ENCODE results near the gene EMILIN2. TPM values are rescaled to one million over a fixed set of nuclear protein-coding genes. Genes with fewer than 3 reads are reported as not detected.
"Not testable (repeated sequence)": the region's sequence is repeated elsewhere in the genome, so short reads cannot be mapped to it uniquely, and the experiment has no call there.

The EMILIN2 gene
- total RNA-seq, 3 donors from 2014 or later = 13.3 to 19.6 (median 18.3) TPM

DNA sequence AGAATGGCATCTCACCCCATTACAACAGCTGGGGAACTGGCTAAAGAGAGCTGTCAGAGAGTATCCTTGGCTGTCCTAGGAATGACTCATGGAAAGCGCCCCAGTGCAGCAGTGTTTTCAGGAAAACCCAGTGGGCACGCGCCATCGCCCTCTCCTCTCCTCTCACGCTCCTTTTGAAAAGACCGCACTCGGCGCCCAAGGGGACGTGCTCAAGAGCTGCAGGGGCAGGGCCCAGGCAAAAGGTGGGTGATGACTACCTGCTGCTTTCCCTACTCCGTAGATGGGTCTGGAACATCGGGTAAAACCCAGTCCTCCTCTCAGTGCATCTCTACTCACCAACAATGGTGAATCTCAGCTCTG is 68.1 kb downstream of the EMILIN2 start:
- DNase-seq (no peak), ATAC-seq (no peak)
- Histone ChIP-seq H3K4me1 (ENCODE audit: low read depth) (peaks cover 13% of the 10 kb centered on the region), H3K36me3 (ENCODE audit: low read depth) (peaks cover 1% of the 10 kb centered on the region), H3K4me3 (no peak overlapping the region), H3K9me3 (no peaks in the 10 kb centered on the region)
- intact Hi-C loops (cut with DNase I, micrococcal nuclease) = no loop called here
- TF ChIP-seq, protein P1, sequence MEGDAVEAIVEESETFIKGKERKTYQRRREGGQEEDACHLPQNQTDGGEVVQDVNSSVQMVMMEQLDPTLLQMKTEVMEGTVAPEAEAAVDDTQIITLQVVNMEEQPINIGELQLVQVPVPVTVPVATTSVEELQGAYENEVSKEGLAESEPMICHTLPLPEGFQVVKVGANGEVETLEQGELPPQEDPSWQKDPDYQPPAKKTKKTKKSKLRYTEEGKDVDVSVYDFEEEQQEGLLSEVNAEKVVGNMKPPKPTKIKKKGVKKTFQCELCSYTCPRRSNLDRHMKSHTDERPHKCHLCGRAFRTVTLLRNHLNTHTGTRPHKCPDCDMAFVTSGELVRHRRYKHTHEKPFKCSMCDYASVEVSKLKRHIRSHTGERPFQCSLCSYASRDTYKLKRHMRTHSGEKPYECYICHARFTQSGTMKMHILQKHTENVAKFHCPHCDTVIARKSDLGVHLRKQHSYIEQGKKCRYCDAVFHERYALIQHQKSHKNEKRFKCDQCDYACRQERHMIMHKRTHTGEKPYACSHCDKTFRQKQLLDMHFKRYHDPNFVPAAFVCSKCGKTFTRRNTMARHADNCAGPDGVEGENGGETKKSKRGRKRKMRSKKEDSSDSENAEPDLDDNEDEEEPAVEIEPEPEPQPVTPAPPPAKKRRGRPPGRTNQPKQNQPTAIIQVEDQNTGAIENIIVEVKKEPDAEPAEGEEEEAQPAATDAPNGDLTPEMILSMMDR (IDR thresholded peaks at IDR 0.05) = no peak

DNA sequence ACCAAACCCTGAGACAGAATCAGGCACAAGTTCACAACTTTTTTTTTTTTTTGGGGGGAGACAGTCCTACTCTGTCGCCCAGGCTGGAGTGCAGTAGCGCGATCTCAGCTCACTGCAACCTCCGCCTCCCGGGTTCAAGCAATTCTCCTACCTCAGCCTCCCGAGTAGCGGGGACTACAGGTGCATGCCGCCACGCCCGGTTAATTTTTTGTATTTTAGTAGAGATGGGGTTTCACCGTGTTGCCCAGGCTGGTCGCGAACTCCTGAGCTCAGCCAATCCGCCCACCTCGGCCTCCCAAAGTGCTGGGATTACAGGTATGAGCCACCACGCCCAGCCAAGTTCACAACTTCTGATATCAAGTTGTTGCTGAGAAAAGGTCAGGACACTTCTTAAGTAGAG is 68.7 kb downstream of the EMILIN2 start:
- peaks cover 13% of the 10 kb centered on the region for H3K4me1 ChIP-seq (ENCODE audit: low read depth)
- H3K36me3 ChIP-seq (ENCODE audit: low read depth); H3K4me3 ChIP-seq; H3K9me3 ChIP-seq; DNase-seq; ATAC-seq; intact Hi-C loops (cut with DNase I, micrococcal nuclease): not testable (repeated sequence)

DNA sequence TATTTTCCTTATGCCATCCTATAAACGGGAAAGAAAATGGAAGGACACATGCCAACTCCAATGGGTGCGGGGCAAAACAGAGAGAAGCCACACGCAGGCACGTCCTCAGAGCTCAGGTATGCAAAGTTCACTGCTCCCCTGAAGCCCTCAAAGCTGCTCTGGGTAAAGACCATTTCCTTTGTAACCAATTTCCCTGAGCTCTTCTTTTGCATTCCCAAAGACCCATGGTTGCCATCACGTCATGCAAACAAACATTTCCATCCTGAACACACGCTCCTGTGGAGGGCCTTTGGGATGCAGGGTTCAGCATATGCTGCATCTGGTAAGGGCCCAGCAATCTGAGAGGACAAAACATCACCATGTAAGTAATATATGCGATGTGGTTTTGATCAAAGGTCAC is 69.4 kb downstream of the EMILIN2 start:
- ATAC-seq = peak; percentile 22
- TF ChIP-seq, protein P1 (IDR thresholded peaks at IDR 0.05) = no peak
- H3K4me3 ChIP-seq = no peak overlapping the region
- H3K4me1 ChIP-seq (ENCODE audit: low read depth) = peaks cover 13% of the 10 kb centered on the region
- no peaks in the 10 kb centered on the region for H3K9me3 ChIP-seq
- no peaks in the 10 kb centered on the region for H3K36me3 ChIP-seq (ENCODE audit: low read depth)
- DNase-seq = no peak
- intact Hi-C loops (cut with DNase I, micrococcal nuclease) = no loop called here

DNA sequence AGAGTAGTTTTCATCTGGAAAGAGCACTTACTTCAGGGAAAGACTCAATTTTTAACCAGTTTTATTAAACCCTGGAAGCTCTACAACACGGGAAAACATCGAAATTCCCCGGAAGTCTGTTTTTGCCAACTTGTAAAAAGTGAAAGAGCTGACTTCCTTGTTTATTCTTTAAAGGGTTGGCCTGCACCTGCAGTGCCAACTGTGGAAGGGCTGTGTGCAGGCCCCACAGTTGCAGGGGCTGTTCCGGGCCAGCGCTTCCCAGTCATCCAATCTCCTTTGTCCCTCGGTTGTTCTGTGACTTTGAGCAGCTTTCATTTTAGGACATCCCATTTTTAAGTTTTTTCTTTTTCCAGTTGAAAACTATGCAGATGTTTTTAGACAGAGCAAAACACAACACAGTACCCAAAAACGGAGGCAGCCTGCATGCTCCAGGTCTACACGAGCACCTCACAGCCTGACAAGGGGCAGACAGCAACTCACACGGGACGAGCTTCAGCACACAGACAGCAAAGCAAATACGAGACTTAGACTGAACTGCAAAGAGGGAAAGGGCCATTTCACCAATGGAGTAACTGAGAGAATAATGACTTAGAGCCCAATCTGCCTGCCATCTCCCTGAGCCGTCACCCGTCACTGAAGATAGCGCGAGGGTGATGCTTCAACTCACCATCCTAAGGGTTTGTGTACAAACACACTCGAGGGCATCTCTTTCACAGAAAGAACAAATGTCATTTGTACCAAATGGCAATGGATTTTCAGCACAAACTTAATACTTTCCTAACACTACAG is 70.6 kb downstream of the EMILIN2 start:
- Histone ChIP-seq H3K4me3 (no peak overlapping the region), H3K36me3 (ENCODE audit: low read depth) (no peaks in the 10 kb centered on the region), H3K4me1 (ENCODE audit: low read depth) (peaks cover 13% of the 10 kb centered on the region), H3K9me3 (no peaks in the 10 kb centered on the region)
- intact Hi-C loops (cut with DNase I, micrococcal nuclease) = no loop called here
- peak; percentile 84 for ATAC-seq
- TF ChIP-seq, protein P1 (IDR thresholded peaks at IDR 0.05) = no peak
- DNase-seq = peak in 2 of 3 donors; percentile 44 to 72

DNA sequence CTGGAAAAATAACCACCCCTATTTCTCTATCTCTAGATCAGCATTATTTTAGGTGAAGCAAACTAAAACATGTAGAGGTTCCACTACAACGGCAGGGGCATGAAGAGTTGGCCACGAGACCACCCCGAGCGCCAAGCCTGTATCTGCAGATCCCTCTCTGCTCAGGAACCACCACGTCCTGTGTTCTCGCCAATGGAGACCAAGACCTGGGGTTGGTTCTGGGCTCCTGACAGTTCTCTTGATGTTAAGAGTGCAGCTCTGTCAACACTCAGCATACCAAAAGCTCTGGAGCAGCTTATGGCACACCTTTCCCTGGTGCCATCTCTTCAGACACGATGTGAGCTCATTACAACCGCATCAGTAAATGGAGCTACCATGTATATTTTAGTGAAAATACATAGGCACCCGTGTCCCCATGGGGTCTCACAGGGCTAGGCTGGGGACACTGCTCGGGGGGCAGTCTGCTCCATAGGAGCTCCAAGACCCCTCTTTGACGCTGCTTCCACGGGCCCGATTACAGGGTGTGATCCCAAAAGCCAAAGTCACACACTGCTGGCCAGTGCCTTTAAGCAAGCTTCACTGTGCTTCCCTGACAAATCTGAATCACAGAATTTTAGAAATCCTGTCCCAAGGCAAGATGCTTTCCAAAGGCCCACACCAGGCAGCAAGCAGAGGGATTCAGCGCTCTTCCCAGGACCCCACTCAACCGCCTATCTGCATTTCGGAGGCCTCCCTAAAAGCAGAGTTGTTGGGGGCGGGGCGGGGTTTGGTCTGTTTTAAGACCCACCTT is 72.2 kb downstream of the EMILIN2 start:
- intact Hi-C loops (cut with DNase I, micrococcal nuclease) = no loop called here
- TF ChIP-seq, protein P1 (IDR thresholded peaks at IDR 0.05) = no peak
- Histone ChIP-seq H3K36me3 (ENCODE audit: low read depth) (no peaks in the 10 kb centered on the region), H3K4me1 (ENCODE audit: low read depth) (peaks cover 13% of the 10 kb centered on the region), H3K9me3 (no peaks in the 10 kb centered on the region), H3K4me3 (no peak overlapping the region)
- DNase-seq (peak in 1 of 3 donors; percentile 29), ATAC-seq (no peak)

DNA sequence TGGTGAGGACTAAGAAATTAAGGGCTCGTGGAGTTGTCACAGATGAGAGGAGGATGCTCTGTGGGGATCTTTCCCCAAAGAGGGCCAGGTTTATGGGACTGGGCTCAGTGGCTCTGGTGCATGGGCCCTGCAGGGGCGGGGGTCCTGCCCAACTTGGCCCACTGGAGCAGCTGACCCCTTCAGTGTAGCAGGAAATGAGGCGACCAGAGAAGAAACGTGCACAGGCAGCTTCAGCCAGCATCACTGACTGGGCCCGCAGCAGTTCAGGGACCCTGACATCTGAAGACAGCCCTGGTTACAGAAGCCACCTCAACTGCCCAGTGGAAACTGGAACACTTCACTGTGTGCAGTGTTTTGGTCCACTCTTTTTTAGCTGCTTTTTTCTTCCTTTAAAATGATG is 72.8 kb downstream of the EMILIN2 start:
- no peak overlapping the region for H3K4me3 ChIP-seq
- intact Hi-C loops (cut with DNase I, micrococcal nuclease) = no loop called here
- TF ChIP-seq, protein P1 (IDR thresholded peaks at IDR 0.05) = no peak
- DNase-seq (no peak), ATAC-seq (no peak)
- H3K36me3 ChIP-seq (ENCODE audit: low read depth) = no peaks in the 10 kb centered on the region
- H3K4me1 ChIP-seq (ENCODE audit: low read depth) = peaks cover 13% of the 10 kb centered on the region
- H3K9me3 ChIP-seq = no peaks in the 10 kb centered on the region
